GM23338 (cell line): Measurements from ENCODE around the gene EDEM3. TPM values are rescaled to one million over a fixed set of nuclear protein-coding genes. Genes with fewer than 3 reads are reported as not detected.
"Not testable (repeated sequence)": the region's sequence is repeated elsewhere in the genome, so short reads cannot be mapped to it uniquely, and the experiment has no call there.

Source experiments
- ATAC-seq: fragments of 200-7000 bp; cut with Tn5 transposase; 3 replicates; pipeline ENCODE4 v1.9.1; 2020
- DNase-seq: peaks from one replicate; pipeline ENCODE4 v3.0.0-alpha.2; 2015; ENCODE audit warnings: low spot score
- H2AFZ ChIP-seq: fragments of 200-600 bp; sonication (generic); 2 replicates; pipeline ENCODE4 v1.8.0; 2016; ENCODE audit warnings: antibody characterized with exemption, mild to moderate bottlenecking, moderate library complexity
- H3F3A ChIP-seq: fragments of 200-600 bp; sonication (generic); replicated peaks from 2 replicates; pipeline ENCODE4 v1.8.0; 2017; ENCODE audit warnings: antibody characterized with exemption, mixed run types, low read depth
- H3K27ac ChIP-seq: fragments of 200-600 bp; sonication (generic); 2 replicates; pipeline ENCODE4 v1.6.1; 2016; ENCODE audit warnings: low read depth
- H3K27me3 ChIP-seq: fragments of 200-600 bp; sonication (generic); 2 replicates; pipeline ENCODE4 v1.8.0; 2016; ENCODE audit warnings: mild to moderate bottlenecking, mixed run types, moderate library complexity; ENCODE audit not compliant: insufficient read depth
- H3K36me3 ChIP-seq: fragments of 200-600 bp; sonication (generic); 2 replicates; pipeline ENCODE4 v1.8.0; 2016; ENCODE audit warnings: mild to moderate bottlenecking; ENCODE audit not compliant: insufficient read depth
- H3K4me1 ChIP-seq: fragments of 200-600 bp; sonication (generic); 2 replicates; pipeline ENCODE4 v1.8.0; 2016; ENCODE audit warnings: mild to moderate bottlenecking, moderate library complexity; ENCODE audit not compliant: insufficient read depth
- H3K4me2 ChIP-seq: fragments of 200-600 bp; sonication (generic); 2 replicates; pipeline ENCODE4 v1.7.1; 2017; ENCODE audit warnings: mixed run types
- H3K4me3 ChIP-seq: fragments of 200-600 bp; sonication (generic); 2 replicates; pipeline ENCODE4 v1.6.1; 2016; ENCODE audit warnings: mixed run types
- H3K79me2 ChIP-seq: fragments of 200-600 bp; sonication (generic); replicated peaks from 2 replicates; pipeline ENCODE4 v1.8.0; 2017; ENCODE audit warnings: mild to moderate bottlenecking; ENCODE audit not compliant: insufficient read depth
- H3K9me2 ChIP-seq: fragments of 200-600 bp; sonication (generic); 2 replicates; pipeline ENCODE4 v1.8.0; 2017; ENCODE audit not compliant: insufficient read depth
- H4K20me1 ChIP-seq: fragments of 200-600 bp; sonication (generic); replicated peaks from 2 replicates; pipeline ENCODE4 v1.8.0; 2017; ENCODE audit warnings: mild to moderate bottlenecking; ENCODE audit not compliant: insufficient read depth
- H3K27ac Mint-ChIP-seq: 2 replicates; pipeline ENCODE4 v1.8.0; 2020; ENCODE audit warnings: inconsistent platforms, mild to moderate bottlenecking, moderate library complexity, mixed read lengths
- H3K27me3 Mint-ChIP-seq: 3 replicates; pipeline ENCODE4 v1.8.0; 2022; ENCODE audit warnings: low read depth, mild to moderate bottlenecking, moderate library complexity, mixed read lengths, inconsistent platforms; ENCODE audit not compliant: insufficient read depth, poor library complexity
- H3K36me3 Mint-ChIP-seq: 3 replicates; pipeline ENCODE4 v1.8.0; 2021; ENCODE audit warnings: low read depth, mild to moderate bottlenecking, inconsistent platforms, moderate library complexity, mixed read lengths
- H3K4me1 Mint-ChIP-seq: 3 replicates; pipeline ENCODE4 v1.8.0; 2020; ENCODE audit warnings: mild to moderate bottlenecking, inconsistent platforms, mixed read lengths
- H3K4me3 Mint-ChIP-seq: 3 replicates; pipeline ENCODE4 v1.8.0; 2021; ENCODE audit warnings: moderate library complexity, mild to moderate bottlenecking, inconsistent platforms, mixed read lengths
- H3K9me3 Mint-ChIP-seq: 3 replicates; pipeline ENCODE4 v1.8.0; 2020; ENCODE audit warnings: moderate library complexity, mild to moderate bottlenecking, inconsistent platforms, mixed read lengths
- CREB1 ChIP-seq: fragments of 250-450 bp; sonication (Bioruptor Pico); IDR thresholded peaks from 2 replicates; pipeline ENCODE4 v1.5.0; 2020; ENCODE audit warnings: low read depth, mild to moderate bottlenecking, moderate library complexity
- EZH2 ChIP-seq: fragments of 200-600 bp; sonication (generic); IDR thresholded peaks from one replicate; pipeline ENCODE4 v1.8.0; 2017; ENCODE audit warnings: antibody characterized with exemption, mild to moderate bottlenecking, low read depth; ENCODE audit not compliant: unreplicated experiment
- STAT1 ChIP-seq: IDR thresholded peaks from one replicate; pipeline ENCODE4 v1.6.1; 2016; ENCODE audit warnings: antibody characterized with exemption; ENCODE audit not compliant: unreplicated experiment
- ZNF114 ChIP-seq: fragments of 250-450 bp; sonication (Bioruptor Pico); IDR thresholded peaks from 2 replicates; pipeline ENCODE4 v1.5.0; 2020; ENCODE audit warnings: mild to moderate bottlenecking, moderate library complexity
- polyA plus RNA-seq: library from polyadenylated mRNA; unstranded; fragments of >200 nt; fragmentation: Nextera tagmentation; extraction: Ambion mirVana; gene quantifications from 2 replicates; pipeline ENCODE4 v1.2.1, GENCODE V29; 2016
- total RNA-seq: library from RNA; depleted of rRNA; stranded (reverse); fragments of >200 nt; shearing (Covaris generic); gene quantifications from 2 replicates; pipeline ENCODE4 v1.2.3, GENCODE V29; 2014
- TF ChIP-seq, protein P1 (sequence below): IDR thresholded peaks from one replicate; pipeline ENCODE4 v1.6.1; 2018; ENCODE audit warnings: antibody characterized with exemption; ENCODE audit not compliant: unreplicated experiment
- TF ChIP-seq, protein P2 (sequence below): IDR thresholded peaks from 2 replicates; pipeline ENCODE4 v1.6.1; 2016; ENCODE audit warnings: antibody characterized with exemption

EDEM3 gene
- total and polyA plus RNA-seq, 2 experiments from 2014 or later = 4.8 to 11.5 TPM

DNA sequence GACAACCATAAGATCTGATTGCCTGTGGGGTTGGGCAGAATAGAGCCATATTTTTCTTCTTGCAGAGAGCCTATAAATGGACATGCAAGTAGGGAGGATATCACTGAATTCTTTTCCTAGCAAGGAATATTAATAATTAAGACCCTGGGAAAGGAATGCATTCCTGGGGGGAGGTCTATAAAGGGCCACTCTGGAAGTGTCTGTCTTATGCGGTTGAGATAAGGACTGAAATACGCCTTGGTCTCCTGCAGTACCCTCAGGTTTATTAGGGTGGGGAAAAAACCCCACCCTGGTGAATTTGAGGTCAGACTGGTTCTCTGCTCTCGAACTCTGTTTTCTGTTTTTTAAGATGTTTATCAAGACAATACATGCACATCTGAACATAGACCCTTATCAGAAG, 29.1 kb upstream of the EDEM3 start:
- H3K4me2 ChIP-seq, H3K27ac ChIP-seq, H3F3A ChIP-seq, ATAC-seq, H3K4me3 ChIP-seq, H3K79me2 ChIP-seq, H3K4me3 Mint-ChIP-seq, H3K4me1 ChIP-seq, H3K27me3 ChIP-seq, DNase-seq, H3K4me1 Mint-ChIP-seq, H3K27me3 Mint-ChIP-seq, H4K20me1 ChIP-seq, H3K9me2 ChIP-seq, H2AFZ ChIP-seq, H3K36me3 ChIP-seq, H3K27ac Mint-ChIP-seq: not testable (repeated sequence)
- Mint-ChIP-seq H3K36me3 (peaks cover 11% of the 10 kb centered on the region), H3K9me3 (peaks cover 24% of the 10 kb centered on the region)

DNA sequence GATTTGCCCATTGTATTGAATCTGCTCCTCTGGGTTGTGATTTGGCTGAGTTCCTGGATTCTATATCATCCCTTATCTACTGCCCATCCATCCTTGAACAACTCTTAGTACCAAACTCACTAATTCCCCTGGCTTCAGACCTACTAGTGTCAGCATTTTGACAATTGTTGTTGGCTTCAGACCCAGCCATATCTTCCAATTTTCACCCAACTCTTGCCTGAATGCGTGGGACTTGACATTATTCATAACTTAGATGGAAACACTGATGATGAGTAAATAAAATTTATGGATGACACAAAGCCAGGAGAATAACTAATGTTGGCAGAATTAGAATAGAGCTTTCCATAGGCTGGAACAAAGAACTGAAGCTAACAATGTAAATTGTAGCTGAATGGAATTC, 27.3 kb upstream of the EDEM3 start:
- no peak overlapping the region for H3K4me2 ChIP-seq
- Mint-ChIP-seq H3K27ac (no peak overlapping the region), H3K9me3 (peaks cover 24% of the 10 kb centered on the region), H3K4me3 (no peak overlapping the region), H3K4me1 (no peaks in the 10 kb centered on the region), H3K36me3 (peaks cover 11% of the 10 kb centered on the region), H3K27me3 (peaks cover 3% of the 10 kb centered on the region)
- ATAC-seq (no peak), DNase-seq (no peak)
- H3K27me3 ChIP-seq = no peaks in the 10 kb centered on the region
- no peaks in the 10 kb centered on the region; the same call in 1 of the 2 replicates for H3K36me3 ChIP-seq
- no peak overlapping the region for H3K4me3 ChIP-seq
- no peaks in the 10 kb centered on the region for H3K79me2 ChIP-seq
- H3K4me1 ChIP-seq = no peaks in the 10 kb centered on the region
- H3F3A ChIP-seq = no peaks in the 10 kb centered on the region
- H3K27ac ChIP-seq = no peak overlapping the region
- TF ChIP-seq ZNF114 (CRISPR knock-in tag) = no peak
- TF ChIP-seq, protein P1, sequence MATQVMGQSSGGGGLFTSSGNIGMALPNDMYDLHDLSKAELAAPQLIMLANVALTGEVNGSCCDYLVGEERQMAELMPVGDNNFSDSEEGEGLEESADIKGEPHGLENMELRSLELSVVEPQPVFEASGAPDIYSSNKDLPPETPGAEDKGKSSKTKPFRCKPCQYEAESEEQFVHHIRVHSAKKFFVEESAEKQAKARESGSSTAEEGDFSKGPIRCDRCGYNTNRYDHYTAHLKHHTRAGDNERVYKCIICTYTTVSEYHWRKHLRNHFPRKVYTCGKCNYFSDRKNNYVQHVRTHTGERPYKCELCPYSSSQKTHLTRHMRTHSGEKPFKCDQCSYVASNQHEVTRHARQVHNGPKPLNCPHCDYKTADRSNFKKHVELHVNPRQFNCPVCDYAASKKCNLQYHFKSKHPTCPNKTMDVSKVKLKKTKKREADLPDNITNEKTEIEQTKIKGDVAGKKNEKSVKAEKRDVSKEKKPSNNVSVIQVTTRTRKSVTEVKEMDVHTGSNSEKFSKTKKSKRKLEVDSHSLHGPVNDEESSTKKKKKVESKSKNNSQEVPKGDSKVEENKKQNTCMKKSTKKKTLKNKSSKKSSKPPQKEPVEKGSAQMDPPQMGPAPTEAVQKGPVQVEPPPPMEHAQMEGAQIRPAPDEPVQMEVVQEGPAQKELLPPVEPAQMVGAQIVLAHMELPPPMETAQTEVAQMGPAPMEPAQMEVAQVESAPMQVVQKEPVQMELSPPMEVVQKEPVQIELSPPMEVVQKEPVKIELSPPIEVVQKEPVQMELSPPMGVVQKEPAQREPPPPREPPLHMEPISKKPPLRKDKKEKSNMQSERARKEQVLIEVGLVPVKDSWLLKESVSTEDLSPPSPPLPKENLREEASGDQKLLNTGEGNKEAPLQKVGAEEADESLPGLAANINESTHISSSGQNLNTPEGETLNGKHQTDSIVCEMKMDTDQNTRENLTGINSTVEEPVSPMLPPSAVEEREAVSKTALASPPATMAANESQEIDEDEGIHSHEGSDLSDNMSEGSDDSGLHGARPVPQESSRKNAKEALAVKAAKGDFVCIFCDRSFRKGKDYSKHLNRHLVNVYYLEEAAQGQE = no peak
- no peak for TF ChIP-seq STAT1
- TF ChIP-seq, protein P2, sequence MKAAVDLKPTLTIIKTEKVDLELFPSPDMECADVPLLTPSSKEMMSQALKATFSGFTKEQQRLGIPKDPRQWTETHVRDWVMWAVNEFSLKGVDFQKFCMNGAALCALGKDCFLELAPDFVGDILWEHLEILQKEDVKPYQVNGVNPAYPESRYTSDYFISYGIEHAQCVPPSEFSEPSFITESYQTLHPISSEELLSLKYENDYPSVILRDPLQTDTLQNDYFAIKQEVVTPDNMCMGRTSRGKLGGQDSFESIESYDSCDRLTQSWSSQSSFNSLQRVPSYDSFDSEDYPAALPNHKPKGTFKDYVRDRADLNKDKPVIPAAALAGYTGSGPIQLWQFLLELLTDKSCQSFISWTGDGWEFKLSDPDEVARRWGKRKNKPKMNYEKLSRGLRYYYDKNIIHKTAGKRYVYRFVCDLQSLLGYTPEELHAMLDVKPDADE = no peak
- no peaks in the 10 kb centered on the region for H4K20me1 ChIP-seq
- H3K9me2 ChIP-seq = peaks cover 4% of the 10 kb centered on the region; the same call in 1 of the 2 replicates
- no peak overlapping the region for H2AFZ ChIP-seq

DNA sequence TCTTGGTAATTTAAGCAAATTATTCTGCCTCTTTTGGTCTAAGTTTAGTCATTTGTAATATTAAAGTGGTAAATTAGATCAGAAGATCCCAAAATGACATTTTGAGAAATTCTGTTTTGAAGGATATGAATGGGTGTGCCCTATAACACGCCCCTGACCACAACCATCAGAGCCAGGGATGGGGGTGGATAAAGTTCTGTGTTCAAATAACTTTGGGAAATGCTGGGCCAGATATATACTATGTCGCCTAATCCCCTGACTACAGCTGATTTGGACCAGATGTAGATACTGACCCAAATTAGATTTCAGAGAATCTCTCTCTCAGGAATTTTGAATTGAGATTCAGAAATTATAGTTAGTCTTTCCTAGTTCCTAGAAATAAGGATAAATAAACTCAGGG, 21.2 kb upstream of the EDEM3 start:
- no peak for DNase-seq
- H2AFZ ChIP-seq = no peak overlapping the region

More for the DNA sequence above, 21.2 kb upstream of the EDEM3 start:
- no peaks in the 10 kb centered on the region for H3K27me3 Mint-ChIP-seq
- H3K9me3 Mint-ChIP-seq = no peaks in the 10 kb centered on the region
- H3K9me2 ChIP-seq = peaks cover 8% of the 10 kb centered on the region; the same call in 1 of the 2 replicates
- H3F3A ChIP-seq = no peaks in the 10 kb centered on the region
- ATAC-seq = no peak
- H3K4me1 Mint-ChIP-seq = peaks cover 13% of the 10 kb centered on the region
- TF ChIP-seq EZH2 (no peak), CREB1 (CRISPR knock-in tag) (no peak)
- TF ChIP-seq, protein P1 = no peak
- H4K20me1 ChIP-seq = no peaks in the 10 kb centered on the region
- no peak overlapping the region for H3K4me3 Mint-ChIP-seq
- peaks cover 8% of the 10 kb centered on the region; the same call in 1 of the 2 replicates for H3K4me1 ChIP-seq
- no peaks in the 10 kb centered on the region for H3K36me3 ChIP-seq
- no peaks in the 10 kb centered on the region for H3K79me2 ChIP-seq
- no peak overlapping the region for H3K27ac Mint-ChIP-seq
- H3K27me3 ChIP-seq = no peaks in the 10 kb centered on the region
- no peak overlapping the region for H3K4me2 ChIP-seq
- H3K27ac ChIP-seq = no peak overlapping the region
- H3K4me3 ChIP-seq = no peak overlapping the region
- no peaks in the 10 kb centered on the region for H3K36me3 Mint-ChIP-seq
